ENCODE data around the gene VWA3A.

The VWA3A gene

GRCh38 chr16:22181426-22181825, 89.1 kb downstream of the VWA3A start:
- Histone ChIP-seq H3K36me3 (ENCODE audit: control insufficient read depth, low read length) (no peaks in the 10 kb centered on the region), H3K4me2 (ENCODE audit: low read length) (no peak overlapping the region), H3K79me2 (ENCODE audit: control insufficient read depth, low read length) (no peaks in the 10 kb centered on the region), H3K27ac (ENCODE audit: low read depth, low read length) (no peak overlapping the region), H3K4me3 (ENCODE audit: low read length) (no peak overlapping the region), H3K4me1 (ENCODE audit: control insufficient read depth, low read length) (no peaks in the 10 kb centered on the region), H3F3A (ENCODE audit: control insufficient read depth, insufficient read depth) (no peaks in the 10 kb centered on the region), H3K9me3 (ENCODE audit: control insufficient read depth, insufficient read depth, low read length) (no peaks in the 10 kb centered on the region), H4K20me1 (ENCODE audit: control insufficient read depth, insufficient read depth, low read depth, low read length) (no peaks in the 10 kb centered on the region), H3K9me2 (replicated peaks; ENCODE audit: control insufficient read depth, low read length) (no peaks in the 10 kb centered on the region), H3K27me3 (ENCODE audit: control insufficient read depth, low read length) (peaks cover 6% of the 10 kb centered on the region; the same call in 1 of the 2 replicates)
- no peak for TF ChIP-seq EZH2phosphoT487 (IDR thresholded peaks at IDR 0.05; ENCODE audit: borderline replicate concordance, low read length)
- no peak for TF ChIP-seq CTCF (IDR thresholded peaks at IDR 0.05; ENCODE audit: low read depth, low read length, poor library complexity, severe bottlenecking)

GRCh38 chr16:22181843-22182242, 89.5 kb downstream of the VWA3A start:
- H3K9me2 ChIP-seq (replicated peaks; ENCODE audit: control insufficient read depth, low read length), result no peaks in the 10 kb centered on the region
- no peaks in the 10 kb centered on the region for H3F3A ChIP-seq (ENCODE audit: control insufficient read depth, insufficient read depth)
- no peaks in the 10 kb centered on the region for H3K4me1 ChIP-seq (ENCODE audit: control insufficient read depth, low read length)
- H3K4me2 ChIP-seq (ENCODE audit: low read length), result no peak overlapping the region
- no peak for TF ChIP-seq CTCF (IDR thresholded peaks at IDR 0.05; ENCODE audit: low read depth, low read length, poor library complexity, severe bottlenecking)
- no peak for TF ChIP-seq EZH2phosphoT487 (IDR thresholded peaks at IDR 0.05; ENCODE audit: borderline replicate concordance, low read length)
- H3K27ac ChIP-seq (ENCODE audit: low read depth, low read length), result no peak overlapping the region
- no peaks in the 10 kb centered on the region for H3K79me2 ChIP-seq (ENCODE audit: control insufficient read depth, low read length)
- no peaks in the 10 kb centered on the region for H3K9me3 ChIP-seq (ENCODE audit: control insufficient read depth, insufficient read depth, low read length)
- no peak overlapping the region for H3K4me3 ChIP-seq (ENCODE audit: low read length)
- H3K36me3 ChIP-seq (ENCODE audit: control insufficient read depth, low read length), result no peaks in the 10 kb centered on the region
- no peaks in the 10 kb centered on the region for H4K20me1 ChIP-seq (ENCODE audit: control insufficient read depth, insufficient read depth, low read depth, low read length)
- H3K27me3 ChIP-seq (ENCODE audit: control insufficient read depth, low read length), result peaks cover 6% of the 10 kb centered on the region; the same call in 1 of the 2 replicates

GRCh38 chr16:22183335-22183734, 91.0 kb downstream of the VWA3A start:
- Histone ChIP-seq H3K9me3 (ENCODE audit: control insufficient read depth, insufficient read depth, low read length) (no peaks in the 10 kb centered on the region), H3K9me2 (replicated peaks; ENCODE audit: control insufficient read depth, low read length) (no peaks in the 10 kb centered on the region)

More at GRCh38 chr16:22183335-22183734, 91.0 kb downstream of the VWA3A start:
- Histone ChIP-seq H3K36me3 (ENCODE audit: control insufficient read depth, low read length) (no peaks in the 10 kb centered on the region), H3K79me2 (ENCODE audit: control insufficient read depth, low read length) (no peaks in the 10 kb centered on the region), H3K4me1 (ENCODE audit: control insufficient read depth, low read length) (peaks cover 3% of the 10 kb centered on the region), H4K20me1 (ENCODE audit: control insufficient read depth, insufficient read depth, low read depth, low read length) (no peaks in the 10 kb centered on the region), H3K4me3 (ENCODE audit: low read length) (no peak overlapping the region), H3F3A (ENCODE audit: control insufficient read depth, insufficient read depth) (no peaks in the 10 kb centered on the region), H3K4me2 (ENCODE audit: low read length) (no peak overlapping the region), H3K27me3 (ENCODE audit: control insufficient read depth, low read length) (peaks cover 6% of the 10 kb centered on the region; the same call in 1 of the 2 replicates), H3K27ac (ENCODE audit: low read depth, low read length) (no peak overlapping the region)
- TF ChIP-seq EZH2phosphoT487 (IDR thresholded peaks at IDR 0.05; ENCODE audit: borderline replicate concordance, low read length) (no peak), CTCF (IDR thresholded peaks at IDR 0.05; ENCODE audit: low read depth, low read length, poor library complexity, severe bottlenecking) (no peak)

Measured in DOHH2 (cell line).